ENCODE data around the gene CACNG8.

CACNG8 gene

DNA sequence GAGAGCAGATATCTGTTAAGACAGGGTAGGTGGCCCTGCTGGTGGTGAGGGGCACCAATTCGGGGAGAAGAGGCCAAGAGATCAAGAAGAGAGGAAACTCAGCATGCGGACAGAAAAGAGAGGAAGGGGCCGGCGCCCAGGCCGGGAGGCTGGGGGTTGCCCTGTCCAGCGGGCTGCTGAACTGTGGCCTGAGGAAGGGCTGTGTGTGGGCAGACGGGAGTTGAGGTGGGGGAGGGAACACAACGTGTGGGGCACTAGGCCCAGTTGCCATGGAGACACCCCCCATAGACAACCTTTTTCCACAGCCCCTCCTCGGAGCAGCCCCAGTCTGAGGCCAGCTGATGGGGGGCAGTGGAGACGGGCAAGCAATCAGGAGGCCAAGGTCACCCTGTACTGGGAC, 2.5 kb upstream of the CACNG8 start:
- TF ChIP-seq, protein P1, sequence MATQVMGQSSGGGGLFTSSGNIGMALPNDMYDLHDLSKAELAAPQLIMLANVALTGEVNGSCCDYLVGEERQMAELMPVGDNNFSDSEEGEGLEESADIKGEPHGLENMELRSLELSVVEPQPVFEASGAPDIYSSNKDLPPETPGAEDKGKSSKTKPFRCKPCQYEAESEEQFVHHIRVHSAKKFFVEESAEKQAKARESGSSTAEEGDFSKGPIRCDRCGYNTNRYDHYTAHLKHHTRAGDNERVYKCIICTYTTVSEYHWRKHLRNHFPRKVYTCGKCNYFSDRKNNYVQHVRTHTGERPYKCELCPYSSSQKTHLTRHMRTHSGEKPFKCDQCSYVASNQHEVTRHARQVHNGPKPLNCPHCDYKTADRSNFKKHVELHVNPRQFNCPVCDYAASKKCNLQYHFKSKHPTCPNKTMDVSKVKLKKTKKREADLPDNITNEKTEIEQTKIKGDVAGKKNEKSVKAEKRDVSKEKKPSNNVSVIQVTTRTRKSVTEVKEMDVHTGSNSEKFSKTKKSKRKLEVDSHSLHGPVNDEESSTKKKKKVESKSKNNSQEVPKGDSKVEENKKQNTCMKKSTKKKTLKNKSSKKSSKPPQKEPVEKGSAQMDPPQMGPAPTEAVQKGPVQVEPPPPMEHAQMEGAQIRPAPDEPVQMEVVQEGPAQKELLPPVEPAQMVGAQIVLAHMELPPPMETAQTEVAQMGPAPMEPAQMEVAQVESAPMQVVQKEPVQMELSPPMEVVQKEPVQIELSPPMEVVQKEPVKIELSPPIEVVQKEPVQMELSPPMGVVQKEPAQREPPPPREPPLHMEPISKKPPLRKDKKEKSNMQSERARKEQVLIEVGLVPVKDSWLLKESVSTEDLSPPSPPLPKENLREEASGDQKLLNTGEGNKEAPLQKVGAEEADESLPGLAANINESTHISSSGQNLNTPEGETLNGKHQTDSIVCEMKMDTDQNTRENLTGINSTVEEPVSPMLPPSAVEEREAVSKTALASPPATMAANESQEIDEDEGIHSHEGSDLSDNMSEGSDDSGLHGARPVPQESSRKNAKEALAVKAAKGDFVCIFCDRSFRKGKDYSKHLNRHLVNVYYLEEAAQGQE (IDR thresholded peaks at IDR 0.05; ENCODE audit: insufficient read depth in 1 of 2, low read depth in 2 of 2, low read length in 2 of 2): no peak
- TF ChIP-seq FOXP2 (optimal IDR thresholded peaks at IDR 0.05; ENCODE audit: borderline replicate concordance, extremely low read depth, extremely low read length, insufficient read depth) (no peak), TAF1 (IDR thresholded peaks at IDR 0.05; ENCODE audit: borderline replicate concordance, insufficient read depth, low read length) (no peak), POLR2AphosphoS5 (IDR thresholded peaks at IDR 0.05; ENCODE audit: low read depth, low read length) (no peak)

DNA sequence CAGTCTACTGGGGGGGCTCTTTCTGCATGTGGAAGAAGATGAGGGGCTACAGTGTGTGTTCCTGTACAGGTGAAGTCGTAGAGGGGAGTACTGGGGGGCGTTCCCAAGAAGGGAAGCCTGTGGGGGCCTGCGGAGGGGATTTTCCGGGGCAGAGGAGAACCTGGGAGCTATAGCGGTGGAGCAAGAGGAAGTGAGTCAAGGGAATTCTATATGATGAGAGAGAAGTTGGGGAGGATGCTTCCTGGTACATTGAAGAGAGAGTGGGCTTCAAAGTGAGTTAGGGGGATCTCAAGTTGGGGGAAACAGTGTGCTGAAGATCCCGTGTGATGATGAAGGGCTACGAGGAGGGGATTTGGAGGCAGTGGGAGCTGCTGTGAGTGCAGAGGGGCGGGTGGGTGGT, 1.9 kb upstream of the CACNG8 start:
- TF ChIP-seq FOXP2 (optimal IDR thresholded peaks at IDR 0.05; ENCODE audit: borderline replicate concordance, extremely low read depth, extremely low read length, insufficient read depth): no peak
- TF ChIP-seq, protein P1 (IDR thresholded peaks at IDR 0.05; ENCODE audit: insufficient read depth in 1 of 2, low read depth in 2 of 2, low read length in 2 of 2): no peak
- TF ChIP-seq SIN3A (IDR thresholded peaks at IDR 0.05; ENCODE audit: borderline replicate concordance, insufficient read depth, low read length): no peak
- no peak for TF ChIP-seq TAF1 (IDR thresholded peaks at IDR 0.05; ENCODE audit: borderline replicate concordance, insufficient read depth, low read length)
- no peak for TF ChIP-seq POLR2AphosphoS5 (IDR thresholded peaks at IDR 0.05; ENCODE audit: low read depth, low read length)

DNA sequence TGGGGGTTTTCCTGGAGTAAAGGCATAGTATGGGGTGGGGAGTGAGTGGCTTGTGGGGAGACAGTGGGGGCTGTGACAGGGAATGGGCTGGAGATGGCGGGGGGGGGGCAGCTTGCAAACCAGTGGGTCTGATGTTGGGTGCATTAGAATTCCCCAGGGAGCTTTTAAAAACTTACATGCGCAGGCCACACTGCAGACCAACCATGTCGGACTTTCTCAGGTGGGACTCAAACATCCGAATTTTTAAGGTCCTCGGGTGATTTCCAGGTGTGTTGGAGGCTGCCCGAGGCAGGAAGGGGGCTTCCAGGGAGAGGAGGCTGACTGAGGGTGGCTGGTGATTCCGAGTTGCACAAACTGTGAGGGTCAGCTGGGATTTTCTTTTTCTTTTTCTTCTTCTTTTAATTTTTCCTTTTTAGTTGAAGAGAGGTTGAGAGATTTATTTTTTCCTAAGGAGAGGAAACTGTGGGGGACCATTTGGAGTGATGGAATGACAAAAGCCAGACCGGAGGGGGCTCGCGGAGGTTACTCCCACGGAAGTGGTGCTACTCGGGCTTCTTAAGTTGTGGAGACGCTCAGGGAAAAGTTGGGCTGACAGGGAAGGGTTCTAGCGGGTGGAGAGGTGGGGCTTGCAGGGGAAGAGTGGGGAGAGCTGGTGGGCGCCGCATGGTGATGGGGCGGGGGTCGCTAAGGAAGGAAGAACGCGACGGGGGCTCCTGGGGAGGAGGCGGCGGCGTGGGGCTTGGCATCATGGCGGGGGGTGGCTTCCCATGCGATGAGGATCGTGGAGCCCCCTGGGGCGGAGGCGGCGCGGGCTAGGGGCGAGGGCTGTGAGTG, 997 bp upstream of the CACNG8 start:
- TF ChIP-seq TAF1 (IDR thresholded peaks at IDR 0.05; ENCODE audit: borderline replicate concordance, insufficient read depth, low read length): no peak
- no peak for TF ChIP-seq POLR2AphosphoS5 (IDR thresholded peaks at IDR 0.05; ENCODE audit: low read depth, low read length)
- TF ChIP-seq SIN3A (IDR thresholded peaks at IDR 0.05; ENCODE audit: borderline replicate concordance, insufficient read depth, low read length): no peak
- TF ChIP-seq, protein P1 (IDR thresholded peaks at IDR 0.05; ENCODE audit: insufficient read depth in 1 of 2, low read depth in 2 of 2, low read length in 2 of 2): no peak
- no peak for TF ChIP-seq FOXP2 (optimal IDR thresholded peaks at IDR 0.05; ENCODE audit: borderline replicate concordance, extremely low read depth, extremely low read length, insufficient read depth)

DNA sequence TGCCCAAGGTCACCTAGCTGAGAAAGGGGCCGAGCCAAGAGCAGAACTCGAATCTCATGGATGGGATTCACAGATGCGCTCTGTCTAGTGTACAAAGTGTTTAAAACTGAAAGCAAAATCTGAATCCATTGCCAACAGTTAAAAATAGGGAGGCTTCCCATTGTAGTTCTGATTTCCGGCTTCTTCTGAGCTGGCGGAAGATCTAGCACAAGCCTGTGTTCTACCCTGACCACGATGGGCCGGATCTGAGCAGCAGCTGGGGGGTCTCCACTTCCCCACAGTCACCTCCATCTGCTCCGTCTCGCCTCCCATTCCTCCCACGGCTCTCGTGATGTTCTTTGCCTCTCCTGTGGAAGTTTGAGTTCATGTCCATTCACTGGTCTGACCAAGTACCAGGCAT, 2.4 kb downstream of the CACNG8 start:
- no peak for TF ChIP-seq SIN3A (IDR thresholded peaks at IDR 0.05; ENCODE audit: borderline replicate concordance, insufficient read depth, low read length)
- TF ChIP-seq POLR2AphosphoS5 (IDR thresholded peaks at IDR 0.05; ENCODE audit: low read depth, low read length): no peak

DNA sequence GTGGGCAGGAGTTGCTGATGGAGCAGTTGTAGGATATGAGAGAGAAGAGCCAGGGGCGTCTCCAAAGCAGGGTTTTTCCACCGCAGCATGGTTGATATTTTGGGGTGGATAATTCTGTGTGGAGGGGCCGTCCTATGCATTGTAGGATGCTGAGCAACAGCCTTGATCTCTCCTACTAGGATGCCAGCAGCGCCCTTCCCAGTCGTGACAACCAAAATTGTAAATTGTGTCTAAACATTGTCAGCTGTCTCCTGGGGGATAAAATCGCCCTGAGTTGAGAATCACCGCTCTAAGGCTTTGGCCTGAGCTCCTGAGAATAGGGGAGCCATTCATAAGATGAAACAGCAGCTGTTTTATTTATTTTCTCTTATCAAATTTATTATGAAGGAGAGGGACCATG, 4.2 kb downstream of the CACNG8 start:
- TF ChIP-seq FOXP2 (optimal IDR thresholded peaks at IDR 0.05; ENCODE audit: borderline replicate concordance, extremely low read depth, extremely low read length, insufficient read depth): no peak
- no peak for TF ChIP-seq TAF1 (IDR thresholded peaks at IDR 0.05; ENCODE audit: borderline replicate concordance, insufficient read depth, low read length)
- TF ChIP-seq, protein P1 (IDR thresholded peaks at IDR 0.05; ENCODE audit: insufficient read depth in 1 of 2, low read depth in 2 of 2, low read length in 2 of 2): no peak
- TF ChIP-seq SIN3A (IDR thresholded peaks at IDR 0.05; ENCODE audit: borderline replicate concordance, insufficient read depth, low read length): no peak
- TF ChIP-seq POLR2AphosphoS5 (IDR thresholded peaks at IDR 0.05; ENCODE audit: low read depth, low read length): no peak
